HG03280 (cell line): ENCODE results near the gene NUP107.

Experiments
- ATAC-seq: cut with Tn5 transposase; IDR thresholded peaks from one replicate; pipeline ENCODE4 v1.9.1; 2021; ENCODE audit warnings: mild to moderate bottlenecking, moderate library complexity; ENCODE audit not compliant: unreplicated experiment

NUP107 gene

GRCh38 chr12:68733661-68734071, 46.9 kb downstream of the NUP107 start:
- no peak for ATAC-seq

DNA sequence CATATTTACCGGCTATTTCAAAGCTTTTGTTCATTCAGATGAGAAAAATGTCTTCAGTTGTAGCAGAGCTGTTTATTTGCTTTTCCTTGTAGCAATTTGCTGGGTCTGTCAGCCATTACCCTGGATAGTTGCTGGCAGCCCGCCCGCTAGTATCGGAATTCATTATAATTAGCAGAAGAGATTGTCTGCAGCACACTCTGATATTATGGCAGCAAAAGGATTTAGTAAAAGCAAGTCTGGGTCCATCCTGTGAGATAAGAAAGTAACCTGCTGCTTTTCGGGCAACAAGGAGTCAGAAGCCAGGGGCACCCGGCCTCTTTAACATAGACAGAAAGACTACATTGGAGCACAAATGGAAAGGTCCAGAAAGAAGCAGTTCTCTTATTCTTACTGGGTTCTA, 53.1 kb downstream of the NUP107 start:
- ATAC-seq, result no peak

DNA sequence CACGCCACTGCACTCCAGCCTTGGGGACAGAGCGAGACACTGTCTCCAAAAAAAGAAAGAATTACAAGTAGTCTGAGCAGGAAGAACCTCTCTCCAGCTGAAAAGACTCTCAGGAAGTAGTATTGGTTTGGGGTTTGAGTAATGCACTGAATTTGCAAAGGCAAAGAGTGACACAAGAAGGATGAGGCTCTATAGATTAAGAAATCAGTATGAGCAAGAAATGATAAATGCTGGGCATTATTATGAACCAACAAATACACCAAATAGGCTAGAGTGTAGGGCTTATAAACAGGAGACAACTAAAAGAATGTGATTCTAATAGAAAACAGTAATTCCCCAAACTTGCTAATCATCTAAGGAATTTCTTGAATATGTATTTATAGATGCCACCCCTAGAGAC, 56.6 kb downstream of the NUP107 start:
- no peak for ATAC-seq

- ATAC-seq, result no peak
Measured at GRCh38 chr12:68745376-68745903, 58.7 kb downstream of the NUP107 start.

DNA sequence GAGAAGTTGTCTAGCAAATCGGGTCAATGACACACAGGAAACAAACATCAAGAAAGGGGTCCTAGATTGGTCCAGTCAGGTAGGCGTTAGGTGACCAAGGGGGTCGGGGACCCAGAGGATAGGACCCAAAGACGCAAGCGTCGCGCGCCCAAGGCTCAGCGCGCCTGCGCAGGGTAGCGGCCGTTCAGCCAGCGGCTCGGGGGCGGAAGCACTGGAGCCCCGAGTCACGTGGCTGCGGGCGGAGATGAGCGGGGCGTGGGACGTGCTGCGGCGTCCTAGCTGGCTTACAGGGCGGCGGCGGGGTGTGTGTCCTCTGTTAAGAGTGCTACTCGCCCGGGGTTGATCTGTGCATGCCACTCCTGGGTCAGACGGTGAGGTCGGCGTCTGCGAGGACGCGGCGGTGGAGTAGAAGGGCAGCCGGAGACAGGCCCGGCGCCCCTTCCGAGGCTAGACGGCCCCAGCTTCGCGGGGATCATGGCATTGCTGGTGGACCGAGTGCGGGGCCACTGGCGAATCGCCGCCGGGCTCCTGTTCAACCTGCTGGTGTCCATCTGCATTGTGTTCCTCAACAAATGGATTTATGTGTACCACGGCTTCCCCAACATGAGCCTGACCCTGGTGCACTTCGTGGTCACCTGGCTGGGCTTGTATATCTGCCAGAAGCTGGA, 59.3 kb downstream of the NUP107 start, which contains the start of gene SLC35E3:
TSS of gene SLC35E3 (plus strand) at position 273 of the 668 bp plus-strand sequence. CDS start at position 475, 202 bp downstream.
- peak; percentile 99 for ATAC-seq

DNA sequence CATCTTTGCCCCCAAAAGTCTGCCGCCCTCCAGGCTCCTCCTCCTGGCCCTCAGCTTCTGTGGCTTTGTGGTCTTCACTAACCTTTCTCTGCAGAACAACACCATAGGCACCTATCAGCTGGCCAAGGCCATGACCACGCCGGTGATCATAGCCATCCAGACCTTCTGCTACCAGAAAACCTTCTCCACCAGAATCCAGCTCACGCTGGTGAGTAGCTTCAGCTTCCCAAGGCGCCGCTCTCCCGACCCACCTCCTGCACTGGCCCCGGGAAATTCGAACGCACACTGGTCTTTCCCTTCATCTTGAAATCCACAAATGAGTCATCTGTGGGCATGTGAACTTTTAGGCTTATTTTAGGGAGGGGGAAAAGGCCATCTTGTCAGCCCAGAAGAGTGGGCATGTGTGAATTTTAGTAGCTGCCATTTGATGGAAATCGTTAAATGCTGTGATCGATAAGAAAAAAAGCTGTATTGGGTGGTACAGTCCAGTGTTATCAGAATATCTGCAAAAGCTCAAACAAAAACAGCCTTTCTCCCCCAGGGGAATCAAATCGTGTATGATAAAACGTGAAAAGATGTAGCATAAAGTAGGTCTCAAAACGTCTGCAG, 59.9 kb downstream of the NUP107 start:
- peak; percentile 23 for ATAC-seq

- no peak for ATAC-seq
Measured at GRCh38 chr12:68749443-68749842, 62.7 kb downstream of the NUP107 start.

DNA sequence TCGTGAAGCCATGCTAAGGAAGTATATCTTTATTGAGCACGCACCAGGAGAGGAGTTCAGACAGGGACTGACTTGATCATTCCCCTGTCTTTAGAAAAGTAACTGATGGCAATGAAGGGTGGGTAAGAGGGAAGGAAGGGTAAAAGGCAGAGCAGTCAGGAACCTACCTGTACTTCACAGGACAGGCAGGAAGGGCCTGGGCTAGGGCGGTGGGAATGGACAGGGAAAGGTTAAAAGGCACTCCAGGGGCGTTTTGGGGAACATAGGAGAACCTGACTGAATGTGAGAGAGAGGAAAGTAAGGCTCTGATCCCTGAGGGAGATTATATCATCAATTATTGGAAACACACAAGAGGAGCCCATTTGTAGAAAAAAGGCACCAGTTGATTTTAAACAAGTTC, 63.1 kb downstream of the NUP107 start:
- ATAC-seq, result no peak

DNA sequence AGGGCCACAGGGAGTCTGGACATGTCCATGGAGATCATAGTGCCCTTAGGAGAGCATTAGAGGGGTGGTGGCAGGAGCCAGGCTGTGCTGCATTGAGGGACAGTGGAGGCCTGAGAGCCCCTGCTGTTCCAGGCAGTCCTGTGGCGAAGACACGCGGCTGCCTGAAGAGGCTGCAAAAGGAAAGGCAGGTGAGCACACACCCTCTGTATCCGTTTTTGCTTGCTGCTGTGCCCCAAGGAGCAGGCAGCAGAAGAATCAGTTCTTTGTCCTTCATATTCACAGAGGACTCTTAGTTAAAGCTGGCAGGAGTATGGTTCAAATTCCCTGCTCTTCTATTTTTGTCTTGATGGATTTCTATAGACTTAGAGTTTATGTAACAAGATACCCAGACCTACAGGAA, 63.7 kb downstream of the NUP107 start:
- no peak for ATAC-seq

DNA sequence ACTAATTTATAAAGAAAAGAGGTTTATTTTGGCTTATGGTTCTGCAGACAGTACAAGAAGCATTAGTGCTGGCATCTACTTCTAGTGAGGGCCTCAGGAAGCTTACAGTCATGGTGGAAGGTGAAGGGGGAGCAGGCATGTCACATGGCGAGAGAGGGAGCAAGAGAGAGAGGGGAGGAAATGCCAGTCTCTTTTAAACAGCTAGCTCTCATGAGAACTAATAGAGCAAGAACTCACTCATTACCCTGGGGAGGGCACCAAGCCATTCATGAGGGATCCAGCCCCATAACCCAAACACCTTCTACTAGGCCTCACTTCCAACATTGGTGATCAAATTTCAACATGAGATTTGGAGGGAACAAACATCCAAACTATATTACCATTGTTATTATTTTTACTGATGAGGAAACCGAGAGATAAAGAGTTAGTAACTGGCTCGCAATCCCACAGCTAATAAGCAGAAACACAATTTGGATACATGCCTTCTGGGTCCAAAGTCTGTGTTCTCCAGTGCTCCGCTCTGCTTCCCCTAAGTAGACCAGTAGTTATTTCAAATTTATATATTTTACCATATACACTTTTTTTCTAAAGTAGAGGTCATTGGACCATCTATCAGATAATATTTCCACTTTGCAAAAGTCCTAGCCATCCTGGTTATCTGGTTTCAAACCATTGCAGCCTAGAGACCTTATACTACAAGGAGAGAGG, 68.9 kb downstream of the NUP107 start:
- ATAC-seq, result no peak

GRCh38 chr12:68759852-68760251, 73.1 kb downstream of the NUP107 start:
- no peak for ATAC-seq

GRCh38 chr12:68760806-68761441, 74.1 kb downstream of the NUP107 start:
- no peak for ATAC-seq

GRCh38 chr12:68761442-68761812, 74.6 kb downstream of the NUP107 start:
- ATAC-seq, result no peak

DNA sequence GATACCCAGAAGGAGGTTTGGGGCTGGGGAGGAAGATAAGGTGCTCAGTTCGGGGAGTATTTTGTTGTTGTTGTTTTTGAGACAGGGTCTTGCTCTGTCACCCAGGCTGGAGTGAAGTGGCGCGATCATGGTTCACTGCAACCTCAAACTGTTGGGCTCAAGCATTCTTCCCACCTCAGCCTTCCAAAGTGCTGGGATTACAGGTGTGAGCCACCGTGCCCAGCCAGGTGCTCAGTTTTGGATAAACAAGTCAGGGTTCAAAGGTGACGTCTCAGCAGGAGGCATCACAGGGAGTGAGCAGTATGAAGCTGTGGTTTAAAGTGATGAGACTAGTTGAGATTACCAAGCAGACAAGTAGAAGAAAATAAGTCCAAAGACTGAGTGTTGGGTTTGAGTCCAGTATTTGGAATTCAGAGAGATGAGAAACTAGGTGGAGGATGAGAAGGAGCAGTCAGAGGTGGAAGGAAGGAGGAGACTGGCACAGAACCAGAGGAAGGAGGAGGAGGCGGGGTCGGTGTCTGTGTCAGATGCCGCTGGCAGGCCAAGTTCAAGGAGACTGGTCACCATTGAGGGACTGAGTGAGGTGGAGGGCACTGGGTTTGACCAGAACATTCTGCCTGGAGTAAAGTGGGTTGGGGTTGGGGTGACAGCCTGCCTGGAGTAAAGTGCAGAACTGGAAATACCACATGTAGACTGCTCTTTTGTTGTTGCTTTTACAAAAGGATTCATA, 75.3 kb downstream of the NUP107 start:
- ATAC-seq, result no peak

GRCh38 chr12:68762691-68763090, 75.9 kb downstream of the NUP107 start:
- no peak for ATAC-seq

- no peak for ATAC-seq
Measured at GRCh38 chr12:68765696-68766095, 78.9 kb downstream of the NUP107 start.

DNA sequence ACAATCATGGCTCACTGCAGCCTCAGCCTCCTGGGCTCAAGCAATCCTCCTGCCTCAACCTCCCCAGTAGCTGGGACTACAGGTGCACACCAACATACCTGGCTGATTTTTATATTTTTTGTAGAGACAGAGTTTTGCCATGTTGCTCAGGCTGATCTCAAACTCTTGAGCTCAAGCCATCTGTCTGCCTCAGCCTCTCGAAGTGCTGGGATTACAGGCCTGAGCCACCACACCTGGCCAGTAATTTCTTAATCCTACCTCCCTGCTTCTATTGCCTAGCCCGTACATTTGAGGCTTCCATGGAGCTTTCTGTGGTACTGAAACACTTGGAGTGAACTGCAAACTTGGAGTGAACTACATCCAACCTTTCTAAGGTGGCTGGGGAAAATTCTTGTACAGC, 79.9 kb downstream of the NUP107 start:
- ATAC-seq, result no peak

DNA sequence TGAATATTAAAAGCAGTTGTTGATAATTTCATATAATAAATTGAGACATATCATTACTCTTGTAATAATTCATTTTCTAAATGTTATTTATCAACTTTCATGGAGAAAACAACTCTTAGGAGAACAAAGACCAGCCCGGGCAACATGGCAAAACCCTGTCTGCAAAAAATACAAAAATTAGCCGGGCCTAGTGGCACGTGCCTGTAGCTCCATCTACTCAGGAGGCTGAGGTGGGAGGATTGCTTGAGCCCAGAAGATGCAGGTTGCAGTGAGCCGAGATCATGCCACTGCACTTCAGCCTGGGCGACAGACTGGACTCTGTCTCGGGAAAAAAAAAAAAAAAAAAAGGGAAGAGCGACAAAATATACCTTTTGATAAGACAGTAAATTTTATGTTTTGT, 80.4 kb downstream of the NUP107 start:
- no peak for ATAC-seq

DNA sequence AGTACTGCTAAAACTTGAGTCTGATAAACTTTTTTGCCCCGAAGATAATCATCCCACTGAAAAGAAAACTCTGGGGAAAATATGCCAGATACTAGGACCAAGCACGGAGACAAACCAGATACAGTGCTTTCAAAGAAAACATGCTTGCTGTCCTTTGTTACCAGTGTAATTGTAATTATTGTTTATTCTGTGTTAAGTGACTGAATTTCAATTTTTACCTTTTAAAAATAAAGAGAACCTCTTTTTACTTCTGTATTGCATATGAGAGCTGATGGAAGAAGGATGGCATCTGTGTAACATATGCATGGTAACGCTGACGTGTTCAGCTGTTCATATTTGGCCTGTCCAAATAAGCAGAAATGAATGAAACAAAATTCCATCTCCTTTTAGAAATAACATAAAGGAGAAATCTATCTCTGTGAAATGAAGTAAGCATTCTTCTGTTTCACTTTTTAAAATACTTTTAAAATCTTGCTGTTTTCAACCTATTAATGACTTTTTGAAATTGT, 81.7 kb downstream of the NUP107 start:
- ATAC-seq, result no peak

- no peak for ATAC-seq
Measured at GRCh38 chr12:68769941-68770340, 83.2 kb downstream of the NUP107 start.
